RKO (cell line): ENCODE data around the gene POU2AF1.

Source experiments
- DNase-seq: peaks from one replicate; pipeline ENCODE4 v3.0.0-alpha.2; 2016; ENCODE audit warnings: low spot score

Gene POU2AF1

DNA sequence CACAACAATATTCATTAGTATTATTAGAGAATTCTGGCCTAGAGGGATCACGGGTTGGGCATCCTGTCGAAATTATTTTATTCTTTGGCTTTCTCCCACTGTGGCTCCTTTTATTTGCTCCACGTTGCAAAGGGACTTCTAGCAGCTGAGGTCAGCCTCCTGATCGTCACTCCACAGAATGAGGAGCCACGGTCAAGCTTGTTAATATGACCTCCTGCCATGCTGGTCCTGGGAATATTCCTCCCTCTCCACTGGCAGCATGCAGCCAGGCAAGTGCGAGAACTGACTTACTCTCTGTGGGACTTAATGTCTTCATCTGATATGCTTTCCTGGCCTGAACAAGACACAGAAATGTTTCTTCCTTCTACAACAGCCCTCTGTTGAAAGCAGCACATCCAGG, 59.8 kb downstream of the POU2AF1 start:
- DNase-seq, result no peak

DNA sequence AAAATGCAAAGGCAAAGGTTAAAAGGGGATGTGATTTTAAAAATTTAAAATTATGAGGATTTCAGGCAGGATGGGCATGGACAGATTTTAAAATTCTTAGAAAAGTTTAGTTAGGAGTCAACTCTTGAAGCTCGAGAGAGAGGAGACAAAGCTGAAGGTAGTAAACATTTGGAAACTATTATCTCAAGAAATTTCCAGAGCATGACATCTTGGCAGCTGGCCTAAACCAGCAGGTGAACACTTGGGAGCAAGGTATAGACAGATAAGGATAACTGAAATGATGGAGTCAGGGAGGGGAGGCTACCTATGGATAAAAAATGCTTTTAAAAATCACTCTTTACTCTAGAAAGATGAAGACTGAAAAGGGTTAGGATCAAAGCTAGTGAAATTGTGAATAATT, 67.0 kb downstream of the POU2AF1 start:
- DNase-seq, result no peak

DNA sequence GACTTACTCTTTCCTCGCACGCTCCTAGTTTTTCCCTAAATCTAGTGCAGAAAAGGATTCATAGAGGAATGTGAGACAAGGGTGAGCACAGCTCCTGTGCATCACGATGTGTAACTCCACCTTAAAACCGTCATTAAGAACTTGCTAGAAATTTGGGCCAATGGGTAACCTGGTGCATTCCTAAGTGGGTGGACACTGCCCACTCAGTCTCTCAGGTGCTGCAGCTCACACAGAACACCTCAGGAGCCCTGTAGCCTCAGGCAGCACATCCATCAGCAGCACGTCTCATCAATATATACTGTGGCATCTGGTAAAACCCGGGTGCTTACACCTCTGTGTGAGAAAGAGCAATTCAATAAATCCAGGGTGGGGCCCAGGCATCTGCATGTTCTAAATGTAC, 68.4 kb downstream of the POU2AF1 start:
- DNase-seq, result no peak

DNA sequence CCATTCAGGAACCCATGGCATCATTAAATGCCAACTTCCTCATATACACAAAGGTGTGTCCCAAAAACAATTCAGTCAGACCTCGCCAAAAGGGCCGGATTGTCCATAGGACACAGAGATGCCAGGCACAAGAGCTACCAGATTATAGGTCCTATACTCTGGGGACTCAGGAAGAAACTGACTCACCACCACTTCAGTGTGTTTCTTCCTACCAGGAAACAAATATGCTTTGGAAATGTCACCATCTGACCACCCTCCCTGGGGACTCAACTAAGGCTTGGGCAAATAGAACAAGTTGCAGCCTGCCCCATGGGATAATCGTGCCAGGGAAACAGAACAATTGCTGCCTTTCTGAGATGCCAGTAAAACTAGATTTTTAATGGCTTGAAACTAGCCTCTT, 69.0 kb downstream of the POU2AF1 start:
- DNase-seq, result no peak

DNA sequence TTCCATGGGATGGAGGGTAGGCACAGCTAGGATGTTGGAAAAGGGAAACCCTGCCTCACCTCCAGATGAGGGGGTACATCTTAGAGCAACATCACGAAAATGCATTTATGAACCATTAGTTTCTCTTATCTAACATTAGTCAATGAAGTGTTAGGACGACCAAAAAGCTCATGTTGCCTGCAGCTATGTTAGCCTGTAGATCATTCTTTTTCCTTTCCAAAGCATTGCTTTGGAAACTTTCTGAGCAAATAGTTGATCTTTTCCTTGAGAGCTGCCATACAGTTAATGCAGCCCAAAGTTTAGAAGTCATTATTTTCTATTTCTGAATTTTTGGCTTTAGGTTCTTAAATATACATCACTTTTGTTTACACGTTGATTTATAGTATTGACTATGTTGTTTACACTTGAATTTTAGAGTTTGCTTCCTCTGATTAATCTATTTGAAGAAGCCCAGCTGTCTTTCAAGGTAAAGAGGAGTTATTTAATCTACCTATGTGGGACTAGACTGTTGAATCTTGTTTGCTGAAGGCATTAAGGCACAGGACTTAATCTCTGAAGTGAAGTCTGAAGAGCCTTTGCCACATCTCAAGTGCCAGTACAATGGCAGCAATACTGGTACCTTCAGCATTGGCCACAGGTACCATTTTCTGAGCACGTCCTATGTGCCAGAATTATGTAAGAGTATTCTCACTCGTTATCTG, 69.7 kb downstream of the POU2AF1 start:
- DNase-seq, result no peak

DNA sequence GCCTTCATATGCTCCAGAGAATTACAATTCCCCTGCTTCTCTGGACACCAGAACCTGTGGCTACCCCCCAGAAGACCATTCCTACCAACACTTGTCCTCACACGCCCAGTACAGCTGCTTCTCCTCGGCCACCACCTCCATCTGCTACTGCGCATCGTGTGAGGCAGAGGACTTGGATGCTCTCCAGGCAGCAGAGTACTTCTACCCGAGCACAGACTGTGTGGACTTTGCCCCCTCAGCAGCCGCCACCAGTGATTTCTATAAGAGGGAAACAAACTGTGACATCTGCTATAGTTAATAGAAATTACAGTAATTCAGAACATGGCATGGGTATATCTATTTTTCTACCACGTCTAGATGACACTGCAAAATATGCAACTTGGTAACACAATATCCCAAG, 70.9 kb downstream of the POU2AF1 start:
- no peak for DNase-seq

DNA sequence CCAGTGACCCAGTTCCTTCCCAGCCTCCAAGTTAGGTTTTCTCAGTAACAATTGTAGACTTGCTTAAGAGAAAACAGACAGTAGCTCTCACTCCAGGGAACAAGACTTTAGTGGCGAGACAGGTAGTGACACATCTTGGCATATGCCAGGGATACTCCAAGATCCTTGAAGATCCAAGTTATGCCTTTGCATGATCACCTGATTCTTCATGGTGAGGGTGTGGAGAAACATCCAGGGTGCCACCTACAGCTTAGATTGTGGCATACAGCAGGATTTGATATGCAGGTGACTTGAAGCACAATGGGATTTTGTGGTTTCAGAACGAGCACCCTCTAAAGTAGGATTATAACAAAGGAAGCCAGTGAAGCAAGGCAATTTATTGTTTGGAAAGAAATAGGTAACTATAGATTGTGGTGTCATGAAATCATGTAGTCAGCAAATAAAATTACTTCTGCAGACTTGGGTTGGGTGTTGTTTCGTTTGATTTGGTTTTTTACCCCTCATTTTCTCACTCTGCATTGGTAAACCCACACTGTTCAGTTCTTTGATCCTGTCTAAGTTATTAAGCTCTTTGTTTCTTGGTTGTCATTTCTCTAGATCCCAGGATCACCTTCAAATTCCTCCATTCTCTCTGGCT, 71.5 kb downstream of the POU2AF1 start:
- no peak for DNase-seq

DNA sequence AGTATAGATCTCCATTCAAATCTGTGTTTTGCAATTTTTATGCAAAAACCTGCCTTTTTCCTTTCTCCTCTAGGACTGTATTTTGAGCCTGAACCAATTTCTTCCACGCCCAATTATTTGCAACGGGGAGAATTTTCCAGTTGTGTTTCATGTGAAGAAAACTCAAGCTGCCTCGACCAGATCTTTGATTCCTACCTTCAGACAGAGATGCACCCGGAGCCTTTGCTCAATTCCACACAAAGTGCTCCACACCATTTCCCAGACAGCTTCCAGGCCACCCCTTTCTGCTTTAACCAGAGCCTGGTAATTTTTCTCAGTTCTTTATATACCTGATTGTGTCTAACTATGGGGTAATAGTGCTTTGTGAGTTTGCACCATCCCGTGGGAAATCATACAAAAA, 72.8 kb downstream of the POU2AF1 start:
- no peak for DNase-seq

DNA sequence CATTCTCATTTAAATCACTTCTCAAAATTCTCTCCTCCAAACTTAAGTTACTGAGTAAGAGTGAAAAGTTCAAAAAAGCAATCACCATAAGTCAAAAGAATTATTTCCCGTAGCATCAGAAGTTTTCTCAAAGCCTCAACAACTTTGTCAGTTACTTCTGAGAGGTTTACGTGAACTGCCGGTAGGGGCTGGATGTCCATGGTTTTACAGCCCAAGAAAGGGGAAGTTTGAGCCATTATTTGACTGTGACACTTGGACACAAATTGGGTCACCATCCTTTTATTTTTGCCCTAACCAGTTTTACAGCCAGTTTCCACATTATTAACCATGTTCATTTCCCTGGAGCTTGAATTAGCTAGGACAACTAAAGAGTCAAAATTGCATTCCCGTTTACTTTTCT, 73.2 kb downstream of the POU2AF1 start:
- no peak for DNase-seq

DNA sequence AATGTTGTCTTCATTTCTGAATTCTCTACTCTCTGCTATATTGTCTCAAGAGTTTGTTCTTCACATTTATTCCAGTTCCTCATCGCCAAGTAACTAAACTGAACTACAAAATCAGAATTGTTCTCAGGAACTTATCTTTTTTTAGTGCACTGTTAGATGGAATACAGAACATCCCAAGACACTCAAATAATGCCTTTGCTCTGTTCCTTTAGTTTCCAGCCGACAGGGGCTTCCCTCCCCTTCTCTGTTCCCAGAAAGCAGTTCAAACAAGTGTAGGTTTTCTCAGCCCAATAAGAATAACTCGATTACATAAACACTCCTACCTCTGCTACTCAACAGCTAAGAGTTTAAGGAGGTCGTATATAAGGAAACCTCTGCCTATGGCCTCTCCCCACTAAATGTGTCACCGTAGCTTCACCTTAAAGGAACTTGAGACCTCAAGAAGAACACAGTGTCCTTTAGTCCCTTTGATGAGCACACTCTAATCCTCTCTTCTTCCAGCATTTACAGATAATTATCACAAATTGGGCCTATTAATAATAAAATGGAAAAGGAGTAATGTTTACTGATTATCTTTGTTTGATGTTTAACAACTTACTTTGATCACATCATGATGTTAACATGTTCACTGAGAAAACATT, 73.8 kb downstream of the POU2AF1 start:
- DNase-seq, result no peak

DNA sequence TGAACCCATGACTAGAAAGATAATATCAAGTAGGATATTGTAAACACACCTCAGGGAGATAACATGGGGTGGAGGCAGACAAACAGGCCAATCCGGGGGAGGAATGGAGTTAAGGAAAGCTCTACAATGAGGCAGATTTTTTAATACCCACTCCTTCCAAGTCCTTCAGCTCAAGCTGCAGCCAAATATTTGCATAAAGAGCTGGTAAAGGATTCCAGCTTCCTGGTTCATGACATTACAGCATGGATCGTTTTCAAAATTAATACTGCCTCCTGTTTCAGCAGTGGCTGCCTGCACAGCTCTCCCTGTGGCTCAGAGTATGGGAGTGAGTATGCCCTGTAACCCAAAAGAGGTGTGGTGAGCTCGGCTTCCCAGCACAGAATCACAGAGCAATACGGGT, 75.6 kb downstream of the POU2AF1 start:
- no peak for DNase-seq

DNA sequence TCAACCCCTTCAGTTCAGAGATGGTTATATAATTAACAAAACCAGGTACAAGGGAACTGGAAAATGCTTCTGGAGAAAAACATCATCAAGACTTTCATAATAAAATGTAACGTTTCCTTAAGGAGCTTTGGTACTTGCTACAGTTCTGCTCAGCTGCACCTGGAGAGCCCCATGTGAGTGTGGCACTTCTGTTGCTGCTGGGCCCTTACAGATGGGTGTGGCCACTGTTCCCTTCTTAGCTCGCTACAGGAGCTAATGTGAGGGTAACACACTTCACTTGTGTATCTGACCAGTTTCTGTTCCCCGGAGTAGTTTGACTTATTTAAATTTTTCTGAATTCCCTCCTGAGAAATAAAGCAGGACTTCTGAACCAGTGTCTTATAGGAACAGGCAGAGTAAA, 76.8 kb downstream of the POU2AF1 start:
- no peak for DNase-seq
